OCI-LY1 (cell line): Measurements from ENCODE around the gene VWA2.

ENCODE experiments used
- H2AFZ ChIP-seq: fragments of 200-600 bp; sonication (generic), shearing (Covaris generic); 2 replicates; pipeline ENCODE4 v1.6.0; 2014; ENCODE audit warnings: antibody characterized with exemption, mild to moderate bottlenecking, low read length
- H3F3A ChIP-seq: fragments of 200-600 bp; sonication (generic), shearing (Covaris generic); 2 replicates; pipeline ENCODE4 v1.6.0; 2014; ENCODE audit warnings: mild to moderate bottlenecking, antibody characterized with exemption, low read length, moderate library complexity; ENCODE audit not compliant: insufficient read depth
- H3K27ac ChIP-seq: fragments of 200-600 bp; sonication (generic); 2 replicates; pipeline ENCODE4 v1.5.1; 2014; ENCODE audit warnings: low read length, mixed run types, mild to moderate bottlenecking, low read depth; ENCODE audit not compliant: poor library complexity, severe bottlenecking
- H3K27me3 ChIP-seq: fragments of 200-600 bp; sonication (generic); 2 replicates; pipeline ENCODE4 v1.6.0; 2014; ENCODE audit warnings: antibody characterized with exemption, mild to moderate bottlenecking, low read length, moderate library complexity; ENCODE audit not compliant: insufficient read depth
- H3K36me3 ChIP-seq: fragments of 200-600 bp; sonication (generic); 2 replicates; pipeline ENCODE4 v1.6.1; 2014; ENCODE audit warnings: mild to moderate bottlenecking, antibody characterized with exemption, low read length, moderate library complexity, mixed read lengths; ENCODE audit not compliant: insufficient read depth
- H3K4me1 ChIP-seq: fragments of 200-600 bp; sonication (generic); 2 replicates; pipeline ENCODE4 v1.5.1; 2014; ENCODE audit warnings: mild to moderate bottlenecking, low read length, moderate library complexity; ENCODE audit not compliant: insufficient read depth, severe bottlenecking
- H3K4me2 ChIP-seq: fragments of 200-600 bp; sonication (generic), shearing (Covaris generic); 2 replicates; pipeline ENCODE4 v1.6.1; 2014; ENCODE audit warnings: low read length
- H3K4me3 ChIP-seq: fragments of 200-600 bp; sonication (generic); 2 replicates; pipeline ENCODE4 v1.5.1; 2014; ENCODE audit warnings: low read length, low read depth, mild to moderate bottlenecking, mixed read lengths; ENCODE audit not compliant: poor library complexity, severe bottlenecking
- H3K79me2 ChIP-seq: fragments of 200-600 bp; shearing (Covaris generic); 2 replicates; pipeline ENCODE4 v1.6.1; 2016; ENCODE audit warnings: mixed run types, low read length, mixed read lengths; ENCODE audit not compliant: insufficient read depth
- H3K9ac ChIP-seq: fragments of 200-600 bp; sonication (generic), shearing (Covaris generic); 2 replicates; pipeline ENCODE4 v1.6.1; 2014; ENCODE audit warnings: mild to moderate bottlenecking, low read length, mixed read lengths
- H3K9me2 ChIP-seq: fragments of 200-600 bp; sonication (generic), shearing (Covaris generic); 2 replicates; pipeline ENCODE4 v1.6.1; 2014; ENCODE audit warnings: low read depth, mild to moderate bottlenecking, low read length, mixed read lengths
- H3K9me3 ChIP-seq: fragments of 200-600 bp; shearing (Covaris generic); 2 replicates; pipeline ENCODE4 v1.6.1; 2014; ENCODE audit warnings: low read length, mixed read lengths
- H4K20me1 ChIP-seq: fragments of 200-600 bp; sonication (generic), shearing (Covaris generic); 2 replicates; pipeline ENCODE4 v1.6.0; 2016; ENCODE audit warnings: mild to moderate bottlenecking, low read length; ENCODE audit not compliant: insufficient read depth
- CTCF ChIP-seq: fragments of 200-600 bp; sonication (generic), shearing (Covaris generic); IDR thresholded peaks from 2 replicates; pipeline ENCODE4 v1.5.1; 2017; ENCODE audit warnings: mild to moderate bottlenecking, antibody characterized with exemption, low read length, moderate library complexity, mixed read lengths
- EZH2 ChIP-seq: fragments of 200-600 bp; sonication (generic), shearing (Covaris generic); IDR thresholded peaks from 2 replicates; pipeline ENCODE4 v1.8.0; 2017; ENCODE audit warnings: borderline replicate concordance, mixed run types, mild to moderate bottlenecking, antibody characterized with exemption, low read length, moderate library complexity, mixed read lengths

VWA2 gene

DNA sequence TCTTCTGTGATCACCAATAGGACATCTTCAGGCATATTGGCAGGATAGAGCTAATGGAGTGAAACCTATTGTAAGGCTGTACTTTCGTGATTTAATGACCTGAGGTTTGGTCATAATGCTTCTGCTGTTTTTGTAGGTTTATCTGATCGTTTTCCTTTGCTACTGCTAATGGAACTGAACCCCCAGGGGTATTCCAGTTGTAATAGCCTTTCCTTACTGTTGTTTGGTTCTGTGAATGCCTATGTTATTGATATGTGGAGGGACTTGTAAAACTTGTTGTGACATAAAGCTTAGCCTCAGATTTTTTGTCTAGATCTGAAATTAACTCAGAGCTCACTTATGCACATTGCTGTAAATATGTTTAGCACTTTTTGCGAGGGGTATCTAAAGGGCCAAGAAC, 10.9 kb upstream of the VWA2 start:
- H3K4me3 ChIP-seq: no peak overlapping the region

DNA sequence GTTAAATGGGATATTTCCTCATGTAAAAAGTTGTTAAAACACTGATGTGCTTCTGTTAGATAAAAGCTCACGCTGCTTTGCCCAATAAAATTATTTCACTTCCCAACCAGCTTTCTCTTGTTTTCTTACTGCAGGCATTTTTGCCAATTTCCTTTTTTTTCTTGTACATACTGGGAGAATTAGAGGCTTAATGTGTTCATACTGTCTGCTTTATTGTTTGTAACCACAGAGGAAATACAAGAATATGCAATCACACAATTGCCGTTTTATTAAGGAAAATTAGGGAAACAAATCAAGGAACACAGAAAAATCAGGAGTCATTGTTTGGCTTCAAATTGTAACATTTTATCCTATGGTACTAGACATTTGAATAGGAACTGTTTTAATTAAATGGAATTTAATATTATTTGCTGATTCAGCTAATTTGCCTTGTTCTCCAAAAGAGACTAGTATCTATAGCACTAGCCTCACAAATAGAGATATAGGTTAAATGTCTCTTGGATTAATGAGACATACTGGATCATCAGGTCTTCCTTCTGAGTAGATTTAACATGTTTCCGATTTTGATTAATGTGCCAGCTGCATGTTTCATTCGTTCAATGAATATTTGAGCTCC, 6.4 kb upstream of the VWA2 start:
- Histone ChIP-seq H3K36me3 (no peaks in the 10 kb centered on the region), H2AFZ (no peak overlapping the region), H3K4me3 (no peak overlapping the region), H3K9me2 (no peaks in the 10 kb centered on the region), H3F3A (no peaks in the 10 kb centered on the region), H3K27me3 (no peaks in the 10 kb centered on the region), H3K4me2 (no peak overlapping the region), H3K9me3 (no peaks in the 10 kb centered on the region), H3K9ac (no peak overlapping the region), H3K79me2 (no peaks in the 10 kb centered on the region), H3K4me1 (no peaks in the 10 kb centered on the region), H3K27ac (no peak overlapping the region), H4K20me1 (no peaks in the 10 kb centered on the region)
- TF ChIP-seq CTCF (no peak), EZH2 (no peak)

More for the DNA sequence above, 10.9 kb upstream of the VWA2 start:
- Histone ChIP-seq H3K4me2 (no peak overlapping the region), H3K36me3 (no peaks in the 10 kb centered on the region), H3K79me2 (no peaks in the 10 kb centered on the region), H3K9ac (no peak overlapping the region), H3K27ac (no peak overlapping the region), H3K4me1 (no peaks in the 10 kb centered on the region), H2AFZ (no peak overlapping the region), H3K27me3 (no peaks in the 10 kb centered on the region), H3K9me2 (no peaks in the 10 kb centered on the region), H3K9me3 (no peaks in the 10 kb centered on the region), H4K20me1 (no peaks in the 10 kb centered on the region), H3F3A (no peaks in the 10 kb centered on the region)
- TF ChIP-seq EZH2 (no peak), CTCF (no peak)

DNA sequence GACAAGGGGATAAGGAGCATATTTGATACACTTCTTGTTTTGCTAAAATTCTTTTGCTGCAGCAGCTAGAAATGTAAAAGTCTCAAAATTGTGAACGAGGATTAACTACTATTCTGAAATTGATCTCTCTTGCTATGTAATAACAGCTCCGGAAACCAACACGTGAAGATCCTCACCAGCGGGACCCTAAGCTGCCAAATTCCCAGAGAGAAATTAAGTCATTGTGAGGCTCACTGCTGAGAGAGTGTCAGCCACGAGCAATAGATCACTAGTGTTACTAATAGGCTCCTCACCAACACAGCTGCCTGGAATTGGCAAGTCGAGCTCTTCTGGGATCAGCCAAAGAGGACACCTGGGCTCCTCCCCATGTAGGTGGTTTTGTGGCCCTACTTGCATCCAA, 5.6 kb upstream of the VWA2 start:
- no peak overlapping the region for H3K4me3 ChIP-seq
- H3K27me3 ChIP-seq: no peaks in the 10 kb centered on the region
- no peak overlapping the region for H3K4me2 ChIP-seq
- H2AFZ ChIP-seq: no peak overlapping the region
- no peak for TF ChIP-seq EZH2
- no peak for TF ChIP-seq CTCF
- H3K27ac ChIP-seq: no peak overlapping the region
- H3K9me3 ChIP-seq: no peaks in the 10 kb centered on the region
- no peak overlapping the region for H3K9ac ChIP-seq
- H3K79me2 ChIP-seq: no peaks in the 10 kb centered on the region
- no peaks in the 10 kb centered on the region for H3K36me3 ChIP-seq
- no peaks in the 10 kb centered on the region for H3F3A ChIP-seq
- H3K9me2 ChIP-seq: no peaks in the 10 kb centered on the region
- no peaks in the 10 kb centered on the region for H3K4me1 ChIP-seq
- no peaks in the 10 kb centered on the region for H4K20me1 ChIP-seq
